GM18858 (cell line): ENCODE measurements around the gene RGS3.

Source experiments
- ATAC-seq: cut with Tn5 transposase; IDR thresholded peaks from one replicate; pipeline ENCODE4 v1.9.1; 2021; ENCODE audit not compliant: unreplicated experiment

RGS3 gene

DNA sequence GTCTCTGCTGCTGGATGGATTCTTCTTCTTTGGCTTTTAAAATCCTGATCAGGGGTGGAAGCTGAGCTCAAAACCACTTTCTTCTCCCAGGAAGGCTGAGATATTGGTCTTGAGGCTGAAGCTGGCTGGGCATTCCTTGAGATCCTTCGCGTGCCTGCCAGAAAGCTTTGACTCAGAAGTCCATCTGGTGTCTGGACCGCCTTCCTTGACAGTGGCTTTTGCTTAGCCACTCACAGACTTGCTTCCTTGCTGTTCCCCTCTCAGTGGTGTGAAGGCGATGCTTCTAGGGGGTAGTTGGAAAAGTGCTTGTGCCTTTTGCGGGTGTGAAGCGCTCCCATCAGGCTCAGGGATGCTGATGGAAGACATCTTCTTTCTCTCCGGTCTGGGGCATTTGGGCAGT is 45.9 kb downstream of the RGS3 start:
- no peak for ATAC-seq

DNA sequence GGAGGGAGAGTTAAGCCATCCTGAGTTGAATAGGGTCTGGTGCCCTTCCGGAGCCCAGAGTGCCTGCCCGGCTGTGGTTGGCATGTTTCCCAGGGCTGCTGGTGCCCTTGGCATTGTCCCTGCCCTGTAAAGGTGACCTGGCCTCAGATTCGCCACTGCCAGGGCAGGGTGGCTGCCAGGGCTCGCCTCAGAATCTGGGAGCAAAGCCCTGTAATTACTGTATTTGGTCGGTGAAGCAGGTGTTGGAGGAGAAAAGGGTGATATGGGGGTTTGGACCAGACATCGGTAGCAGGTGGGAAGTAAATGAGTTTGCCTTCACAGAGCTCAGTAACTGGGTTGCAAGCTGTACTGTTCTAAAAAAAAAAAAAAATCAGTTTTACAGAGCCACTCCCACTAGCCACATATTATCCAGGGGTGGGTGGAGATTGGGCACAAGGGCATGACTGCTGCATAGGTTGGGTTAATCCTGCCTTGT is 47.6 kb downstream of the RGS3 start:
- ATAC-seq, result no peak

DNA sequence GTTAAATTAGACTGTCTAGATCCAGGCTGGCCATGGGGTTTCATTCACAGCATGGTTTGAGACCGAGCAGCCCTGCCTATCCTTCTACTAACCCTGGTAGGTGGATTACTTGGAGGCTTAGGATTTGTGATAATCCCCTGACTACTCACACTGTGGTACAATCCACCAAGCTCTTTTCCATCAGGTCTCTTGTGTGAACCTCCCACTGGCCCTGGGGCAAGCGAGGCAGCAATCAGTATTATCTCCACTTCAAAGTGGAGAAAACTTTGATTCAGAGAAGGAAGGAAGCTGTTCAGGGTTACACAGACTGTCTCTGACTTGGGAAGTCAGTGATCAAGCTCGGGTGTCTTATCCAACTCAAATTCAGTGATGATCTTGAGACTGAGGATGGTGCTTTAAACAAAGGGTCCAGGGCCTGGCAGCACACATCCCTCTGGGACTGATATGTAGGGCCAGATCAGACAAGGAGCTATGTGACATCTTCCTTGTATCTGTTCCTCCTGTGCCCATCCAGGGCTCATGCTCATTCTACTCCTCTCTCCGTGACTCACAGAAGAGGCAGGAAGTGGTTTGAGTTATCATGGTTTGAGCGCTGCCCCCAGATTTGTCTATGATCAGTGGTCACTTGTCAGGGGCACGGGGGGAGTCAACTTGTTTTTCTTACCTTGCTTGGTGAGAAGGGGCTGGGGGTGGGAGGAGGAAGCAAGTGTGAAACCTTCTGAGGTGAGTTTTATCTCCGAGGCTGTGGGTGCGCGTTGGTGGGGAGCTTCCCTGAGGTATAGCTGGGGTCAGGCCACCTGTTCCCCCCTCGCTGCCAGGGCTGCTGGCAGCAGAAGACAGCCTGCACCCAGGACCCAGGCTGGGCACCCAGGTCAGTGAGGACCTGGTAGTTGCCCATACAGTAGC is 48.6 kb downstream of the RGS3 start:
- peak; percentile 46 for ATAC-seq

DNA sequence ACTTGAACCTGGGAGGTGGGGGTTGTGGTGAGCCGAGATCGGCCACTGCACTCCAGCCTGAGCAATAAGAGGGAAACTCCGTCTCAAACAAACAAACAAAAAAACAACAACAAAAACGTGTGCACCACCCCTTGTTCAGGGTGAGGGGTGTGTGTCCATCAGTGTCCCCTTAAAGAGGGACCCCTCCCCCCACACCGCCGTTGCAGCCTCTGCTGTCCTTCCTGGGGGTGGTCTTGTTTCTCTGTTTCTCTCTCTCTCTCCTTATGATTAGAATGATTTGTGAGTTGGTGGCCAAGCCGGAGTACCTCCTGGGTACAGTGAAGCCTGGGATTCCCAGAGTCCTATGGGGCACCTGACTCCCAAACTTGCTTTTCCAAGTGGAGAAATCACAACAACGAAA is 49.6 kb downstream of the RGS3 start:
- ATAC-seq, result no peak

DNA sequence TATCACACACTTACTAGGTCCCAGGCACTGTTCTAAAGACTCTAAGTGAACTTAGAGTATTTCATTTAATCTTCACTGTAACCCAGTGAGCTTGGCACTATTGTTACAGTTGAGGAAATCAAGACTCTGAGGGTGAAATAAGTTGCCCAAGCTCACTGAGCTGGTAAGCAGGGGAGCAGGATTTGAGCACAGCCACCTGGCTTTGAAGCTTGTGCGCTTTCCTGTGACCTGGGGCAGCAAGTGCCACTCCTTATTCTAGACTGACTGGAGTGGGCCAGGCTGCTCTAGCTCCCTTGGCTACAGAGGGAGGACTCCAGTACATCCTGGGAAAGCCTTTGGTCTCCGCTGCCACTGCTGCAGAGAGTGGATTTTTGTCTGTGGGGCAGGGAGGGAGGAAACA is 50.0 kb downstream of the RGS3 start:
- no peak for ATAC-seq

DNA sequence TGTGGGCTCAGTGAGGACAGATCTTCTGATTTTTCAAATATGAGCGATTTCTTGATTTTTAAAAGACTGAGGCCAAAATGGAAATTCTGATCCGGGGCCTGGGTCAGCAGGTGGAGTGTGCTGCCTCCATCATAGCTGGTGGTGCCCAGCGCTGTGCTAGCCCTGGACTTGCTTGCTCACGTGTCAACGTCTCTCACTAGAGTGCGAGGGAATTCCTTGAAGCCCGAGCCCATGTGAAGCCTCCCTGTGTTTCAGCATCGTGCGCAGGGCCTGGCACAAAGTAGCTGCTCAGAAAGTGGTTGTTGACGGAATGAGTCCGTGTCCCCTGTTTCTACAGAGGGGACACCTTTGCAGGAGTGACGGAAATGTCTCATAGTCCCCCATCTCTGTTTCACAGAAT is 50.5 kb downstream of the RGS3 start:
- no peak for ATAC-seq

DNA sequence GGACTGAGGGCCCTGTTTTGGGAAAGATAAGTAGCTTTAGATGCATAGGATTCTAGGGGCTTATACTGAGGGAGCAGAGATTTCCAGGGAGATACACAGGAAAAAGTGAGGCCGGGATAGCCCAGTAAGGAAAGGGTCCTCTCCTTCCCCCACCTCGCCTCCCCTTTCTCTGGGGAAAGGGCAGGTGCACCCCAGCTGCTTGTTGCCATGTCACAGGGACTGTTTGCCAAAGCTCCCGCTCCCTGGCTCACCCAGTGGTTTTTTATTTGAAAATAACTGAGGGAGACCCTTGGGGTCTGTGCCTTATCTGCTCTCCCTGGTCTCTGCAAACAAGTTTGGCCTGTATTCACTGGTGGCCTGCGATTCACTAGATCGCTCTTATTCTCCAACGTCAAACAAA is 51.2 kb downstream of the RGS3 start:
- ATAC-seq, result no peak

DNA sequence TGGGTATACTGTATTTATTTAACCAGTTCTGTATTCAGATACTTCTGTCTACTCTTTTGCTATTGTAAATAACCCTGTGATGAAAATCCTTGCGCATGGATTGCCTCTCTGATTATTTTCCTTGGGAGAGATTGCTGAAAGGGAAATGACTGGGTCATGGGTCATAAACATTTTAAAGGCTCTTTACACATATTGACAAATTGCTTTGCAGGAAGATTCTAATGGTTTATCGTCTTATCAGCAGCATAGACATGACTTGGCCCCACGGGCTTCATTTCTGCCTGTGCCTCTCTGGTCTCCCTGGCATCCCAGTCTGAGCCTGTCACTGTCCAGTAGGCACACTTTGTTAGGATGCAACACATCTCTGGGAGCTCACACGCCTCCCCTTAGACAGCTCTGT is 52.3 kb downstream of the RGS3 start:
- ATAC-seq, result no peak

DNA sequence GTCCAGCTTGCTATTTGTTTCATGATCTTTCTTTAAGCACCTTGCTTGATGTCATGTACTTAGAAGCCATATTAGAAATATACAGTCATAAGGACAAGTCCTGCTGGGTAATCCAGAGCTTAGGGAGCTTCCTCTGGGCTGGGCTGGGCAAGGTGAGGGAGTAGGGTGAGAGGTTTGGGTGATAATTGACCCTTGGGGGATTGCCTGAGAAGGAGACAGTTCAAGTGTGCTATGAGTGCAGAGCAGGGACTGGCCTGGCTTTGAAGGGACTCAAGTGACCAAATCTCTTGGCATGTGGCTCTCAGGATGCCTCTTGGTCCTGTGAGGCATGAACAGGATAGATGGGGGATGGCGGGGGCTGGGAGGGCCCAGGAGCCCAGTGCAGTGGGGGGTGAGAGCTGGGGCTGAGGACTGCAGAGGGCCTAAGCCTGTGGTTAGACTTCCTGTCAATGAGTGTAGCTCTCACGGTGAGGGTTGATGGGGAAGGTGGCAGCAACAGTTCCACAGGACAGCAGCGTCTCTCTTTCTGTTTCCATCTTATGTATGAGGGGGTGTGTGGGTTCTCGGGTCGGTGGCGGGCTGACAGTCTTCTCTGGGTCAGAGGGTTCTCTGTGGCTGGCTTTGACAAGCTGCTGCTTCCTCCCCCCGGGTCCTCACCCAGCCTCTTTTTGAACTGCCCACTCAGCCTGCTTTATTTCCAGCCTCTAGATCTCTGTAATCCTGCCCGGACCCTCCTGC is 53.5 kb downstream of the RGS3 start:
- ATAC-seq, result peak; percentile 90

DNA sequence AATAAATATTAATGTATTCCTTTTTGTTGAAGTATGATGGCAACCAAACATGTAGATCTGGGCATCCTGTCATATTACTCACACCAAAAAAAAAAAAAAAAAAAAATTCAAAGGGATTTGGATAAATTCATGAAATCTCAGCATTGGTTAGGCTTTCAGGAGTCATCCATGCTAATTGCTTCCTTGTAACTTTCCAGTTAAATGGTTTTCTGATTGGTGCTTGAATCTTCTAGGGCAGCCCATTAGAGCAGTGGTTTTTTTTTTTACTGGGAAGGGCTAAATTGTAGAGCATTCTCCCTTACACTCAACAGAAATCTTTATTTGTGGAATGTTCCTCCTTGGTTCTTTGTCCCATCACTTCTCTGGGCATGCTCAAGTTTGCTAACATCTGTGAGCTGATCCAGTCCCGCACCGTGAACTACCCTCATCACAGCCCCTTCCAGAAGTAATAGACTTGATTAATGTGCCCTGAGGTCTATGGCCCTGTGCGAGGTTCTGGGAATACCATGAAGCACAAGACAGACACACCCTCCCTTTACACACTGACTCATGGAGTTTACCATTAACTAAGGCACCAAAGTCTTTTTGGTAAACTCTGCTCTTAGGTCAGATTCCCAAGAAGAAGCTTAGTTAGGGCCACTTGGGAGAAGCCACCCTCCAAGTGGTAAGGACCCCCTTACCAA is 56.0 kb downstream of the RGS3 start:
- no peak for ATAC-seq

DNA sequence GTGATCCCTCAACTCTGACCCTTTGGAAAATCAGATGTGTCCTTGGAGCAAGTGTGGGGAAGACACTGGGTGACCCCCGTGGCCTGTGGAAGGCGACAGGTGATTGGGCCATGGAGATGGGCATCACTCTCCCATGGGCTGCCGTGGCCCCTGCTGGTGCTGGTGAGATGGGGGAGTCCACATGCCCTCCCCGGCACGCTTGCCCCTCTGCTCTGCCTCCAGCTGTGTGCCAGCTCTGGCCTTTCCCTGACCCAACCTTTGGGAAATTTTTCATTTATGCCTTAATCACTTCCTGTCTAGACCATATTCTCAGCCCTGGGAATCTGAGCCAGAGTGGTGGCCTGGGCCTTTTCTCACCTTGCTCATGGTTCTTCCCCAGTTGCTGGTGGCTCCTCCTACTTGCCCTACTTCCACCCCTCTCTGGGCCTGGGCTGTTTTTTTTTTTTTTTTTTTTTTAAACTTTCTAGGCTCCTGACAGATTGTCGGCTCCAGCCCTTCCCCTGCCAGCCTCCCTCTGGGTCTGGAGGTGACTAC is 56.6 kb downstream of the RGS3 start:
- no peak for ATAC-seq

DNA sequence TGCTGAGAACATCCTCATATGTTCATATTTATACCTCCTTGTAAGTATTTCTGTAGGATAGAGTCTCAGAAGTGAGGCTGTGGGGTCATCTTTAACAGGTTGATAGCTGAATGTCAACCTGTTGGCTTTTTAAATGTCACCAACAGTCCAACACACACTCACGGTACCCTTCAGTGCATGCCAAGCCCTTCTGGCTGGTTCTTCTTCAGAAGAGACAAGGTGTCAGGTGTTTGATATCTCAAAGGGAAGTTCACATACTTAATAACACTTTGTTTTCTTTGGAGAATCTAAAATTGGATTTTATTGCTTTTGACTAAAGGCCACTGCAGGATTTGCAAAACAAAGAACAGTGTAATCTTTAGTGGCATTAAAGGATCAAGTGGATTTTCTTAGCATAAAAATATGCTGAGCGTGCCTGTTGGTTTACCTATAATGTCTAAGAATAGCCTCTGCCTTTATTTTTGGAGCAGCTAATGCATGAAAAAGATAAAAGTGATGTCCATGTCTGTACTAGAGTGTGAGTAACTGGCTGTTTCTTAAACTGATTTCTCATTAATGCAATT is 58.2 kb downstream of the RGS3 start:
- ATAC-seq, result no peak

DNA sequence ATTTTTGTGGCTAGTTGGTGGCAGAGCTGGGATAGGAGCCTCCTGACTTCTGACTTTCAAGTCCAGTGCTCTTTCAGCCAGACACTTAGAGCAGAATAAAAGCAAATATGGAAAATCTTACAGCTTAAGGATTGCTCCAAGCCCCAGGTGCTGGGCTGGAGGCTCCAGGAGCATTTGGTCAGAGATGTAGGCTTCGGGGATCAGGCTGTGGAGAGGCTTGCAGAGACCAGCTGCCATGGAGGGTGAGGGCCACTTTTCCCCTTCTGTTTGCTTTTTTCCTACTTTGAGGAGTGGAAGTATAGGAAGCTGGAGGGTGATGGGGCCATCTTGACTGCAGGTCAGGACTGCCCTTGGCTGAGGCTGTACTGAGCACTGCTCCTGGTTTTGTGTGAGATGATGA is 58.9 kb downstream of the RGS3 start:
- no peak for ATAC-seq

DNA sequence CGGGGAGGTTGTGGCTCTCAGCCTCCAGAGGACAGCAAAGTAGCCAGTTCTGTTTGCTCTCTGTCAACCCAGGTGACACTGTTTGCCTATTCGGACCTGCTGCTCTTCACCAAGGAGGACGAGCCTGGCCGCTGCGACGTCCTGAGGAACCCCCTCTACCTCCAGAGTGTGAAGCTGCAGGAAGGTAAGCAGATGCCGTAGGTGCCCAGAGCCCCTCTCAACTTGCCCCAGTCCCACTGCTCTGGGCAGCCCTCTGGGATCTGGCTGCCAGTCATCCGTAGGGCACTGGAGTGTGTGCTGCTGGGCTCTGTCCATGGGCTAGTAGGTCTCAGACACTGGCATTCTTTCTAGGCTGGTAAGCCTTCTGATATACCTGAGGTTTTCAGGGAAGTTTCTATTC is 59.3 kb downstream of the RGS3 start:
- ATAC-seq, result no peak

DNA sequence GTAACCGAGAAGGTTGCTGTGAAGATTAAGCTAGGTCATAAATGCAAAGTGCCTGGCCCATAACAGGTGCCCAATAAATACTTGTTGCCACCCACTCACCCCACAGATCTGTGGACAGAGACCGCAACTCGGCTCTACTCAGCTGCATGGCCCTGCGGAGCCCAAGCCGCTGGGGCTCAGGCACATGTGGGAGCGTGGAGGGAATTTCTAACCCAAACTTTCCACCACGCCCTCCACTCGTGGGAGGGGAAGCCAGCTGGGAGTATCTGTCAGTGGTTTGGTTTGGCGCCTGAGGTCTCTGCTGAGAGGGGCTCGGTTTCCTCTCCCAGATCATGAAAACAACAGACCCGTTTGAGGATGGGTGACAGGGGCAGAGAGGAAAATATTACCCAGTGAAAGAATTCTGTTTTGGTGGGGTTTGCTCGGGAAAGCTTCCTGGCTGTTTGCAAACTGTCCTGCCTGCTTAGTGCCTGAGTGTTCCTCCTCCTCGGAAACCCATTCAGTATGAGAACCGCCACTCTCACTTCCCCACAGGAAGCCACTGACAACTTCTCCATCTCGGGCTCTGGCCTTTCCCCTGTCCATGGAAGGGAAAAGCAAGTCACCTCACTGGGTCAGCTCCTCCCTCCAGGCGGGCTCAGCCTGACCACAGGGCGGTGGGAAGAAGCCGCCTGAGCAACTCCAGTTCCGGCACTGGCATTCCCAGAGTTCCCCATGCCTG is 60.1 kb downstream of the RGS3 start:
- peak; percentile 86 for ATAC-seq

DNA sequence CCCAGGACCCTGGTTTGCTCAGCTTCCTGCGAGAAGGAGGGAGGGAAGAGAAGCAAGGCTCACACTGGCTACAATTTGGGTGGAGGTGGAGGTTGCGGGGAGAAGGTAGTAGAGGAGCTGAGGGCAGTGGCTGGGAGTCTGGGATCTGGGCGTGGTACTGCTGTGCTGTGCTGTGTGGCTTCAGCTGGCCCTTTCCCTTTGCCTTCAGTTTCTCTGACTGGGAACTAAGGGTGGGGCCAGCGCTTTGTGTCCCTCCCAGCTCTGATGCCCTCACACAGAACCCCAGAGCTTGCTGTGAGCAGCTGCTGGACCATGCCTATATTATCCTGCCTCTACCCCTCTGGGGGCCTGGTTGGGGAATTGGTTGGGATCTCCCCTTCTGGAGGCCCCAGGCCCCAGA is 60.9 kb downstream of the RGS3 start:
- ATAC-seq, result no peak

DNA sequence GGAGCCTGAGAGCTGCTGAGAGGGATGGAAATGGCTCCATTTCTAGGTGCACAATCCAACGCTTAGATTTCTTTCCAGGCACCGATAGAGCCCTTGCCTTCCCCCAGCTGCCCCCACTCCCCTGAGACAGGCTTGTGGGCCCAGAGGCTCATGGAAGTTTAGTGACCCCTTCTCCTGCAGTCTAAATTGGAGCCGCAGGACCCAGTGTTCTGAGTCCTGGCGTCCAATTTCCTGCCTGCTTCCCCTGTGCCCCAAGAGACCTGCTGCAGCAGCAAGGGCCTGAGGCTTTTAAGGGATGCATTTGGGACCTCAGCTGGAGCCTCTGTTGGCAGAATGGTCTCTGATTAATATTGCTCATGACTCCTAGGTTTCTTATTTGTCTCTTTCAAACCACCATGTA is 61.7 kb downstream of the RGS3 start:
- ATAC-seq, result no peak

DNA sequence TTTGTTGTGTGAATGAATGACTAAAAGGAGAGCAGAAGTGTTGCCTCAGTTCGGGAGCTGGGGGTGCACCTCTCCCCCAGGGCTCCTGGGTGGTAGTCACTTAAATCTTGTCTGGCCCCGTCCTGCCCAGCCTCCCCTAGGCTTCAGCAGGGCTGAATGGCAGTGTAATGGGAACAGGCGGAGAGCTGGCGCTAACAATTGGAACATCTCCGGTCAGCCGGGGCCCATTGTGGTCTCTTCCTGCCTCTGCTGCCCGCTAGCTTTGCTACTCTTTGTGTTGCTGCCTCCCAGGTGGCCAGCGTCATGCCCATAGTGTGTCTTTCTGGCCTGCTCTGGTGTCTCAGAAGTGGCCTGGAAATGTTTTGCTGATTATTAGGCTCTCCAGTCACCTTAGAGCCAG is 62.3 kb downstream of the RGS3 start:
- no peak for ATAC-seq

DNA sequence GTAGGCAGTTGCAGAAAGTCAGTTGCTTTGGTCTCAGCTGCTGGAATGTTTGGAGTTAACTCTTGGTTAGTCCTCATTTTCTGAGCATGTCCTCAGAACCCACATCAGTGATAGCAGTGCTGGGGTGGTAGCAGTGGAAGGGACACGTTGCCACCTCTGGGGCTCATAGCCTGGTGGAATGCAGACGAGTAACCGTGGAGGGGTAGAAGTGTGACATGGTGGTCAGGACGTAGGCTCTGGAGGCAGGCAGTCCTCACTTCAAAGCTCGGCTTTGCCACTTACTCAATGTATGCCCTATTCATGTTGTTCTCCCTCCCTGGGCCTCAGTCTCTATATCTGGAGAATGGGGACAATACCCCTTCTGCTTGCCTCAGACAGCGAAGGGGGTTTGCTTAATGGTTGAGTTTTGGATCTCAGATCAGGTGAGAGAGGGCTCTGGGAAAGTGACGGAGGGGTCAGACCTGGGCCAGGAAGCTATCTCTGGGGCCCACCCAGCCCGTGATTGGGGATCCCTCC is 62.8 kb downstream of the RGS3 start:
- ATAC-seq, result no peak

DNA sequence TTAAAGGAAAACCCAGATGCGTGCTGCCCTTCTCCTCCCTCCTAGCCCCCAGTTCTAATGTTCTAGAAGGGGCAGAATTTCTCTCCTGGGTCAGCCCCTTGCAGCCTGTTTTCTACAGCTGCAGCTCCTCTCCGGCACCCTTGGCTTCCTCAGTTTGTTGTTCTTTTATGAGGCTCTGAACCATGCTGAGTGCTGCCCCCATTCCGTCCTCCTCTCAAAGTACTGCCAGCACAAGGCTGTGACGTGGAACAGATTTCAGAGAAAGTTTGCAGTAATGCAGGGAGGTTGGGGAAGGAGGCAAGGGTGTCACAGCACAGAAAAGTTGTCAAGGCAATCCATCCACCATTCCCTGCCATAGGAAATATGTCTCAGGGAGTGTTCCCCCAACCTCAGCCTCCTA is 63.3 kb downstream of the RGS3 start:
- ATAC-seq, result no peak
